VCaP (cell line): ENCODE results near the gene MAGI1.

Source experiments
- H3K27ac ChIP-seq: fragments of 450-650 bp; 2 replicates; pipeline ENCODE4 v1.5.1; 2017
- TF ChIP-seq, protein P1 (sequence below): fragments of 450-650 bp; conservative IDR thresholded peaks from 2 replicates; pipeline ENCODE4 v1.5.1; 2017; ENCODE audit warnings: mild to moderate bottlenecking, moderate library complexity

Gene MAGI1

DNA sequence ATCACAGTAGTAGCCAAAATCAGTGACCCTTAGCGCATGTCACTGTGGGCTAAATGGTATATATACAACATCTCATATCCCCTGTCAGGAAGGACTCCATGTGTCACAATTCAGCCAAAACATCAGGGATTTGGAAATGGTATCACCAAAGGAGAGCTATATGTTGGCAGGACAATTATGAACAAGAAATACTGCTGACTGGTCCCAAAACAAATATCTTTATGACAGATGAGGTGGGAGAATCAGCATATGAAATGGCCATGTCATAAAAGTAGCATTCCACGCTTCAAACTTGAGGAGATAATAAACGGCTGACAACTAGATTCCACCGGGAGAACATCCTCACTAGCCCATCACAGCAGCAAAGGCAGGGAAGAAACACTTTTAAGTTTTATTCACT, 158.4 kb downstream of the MAGI1 start:
- TF ChIP-seq, protein P1, sequence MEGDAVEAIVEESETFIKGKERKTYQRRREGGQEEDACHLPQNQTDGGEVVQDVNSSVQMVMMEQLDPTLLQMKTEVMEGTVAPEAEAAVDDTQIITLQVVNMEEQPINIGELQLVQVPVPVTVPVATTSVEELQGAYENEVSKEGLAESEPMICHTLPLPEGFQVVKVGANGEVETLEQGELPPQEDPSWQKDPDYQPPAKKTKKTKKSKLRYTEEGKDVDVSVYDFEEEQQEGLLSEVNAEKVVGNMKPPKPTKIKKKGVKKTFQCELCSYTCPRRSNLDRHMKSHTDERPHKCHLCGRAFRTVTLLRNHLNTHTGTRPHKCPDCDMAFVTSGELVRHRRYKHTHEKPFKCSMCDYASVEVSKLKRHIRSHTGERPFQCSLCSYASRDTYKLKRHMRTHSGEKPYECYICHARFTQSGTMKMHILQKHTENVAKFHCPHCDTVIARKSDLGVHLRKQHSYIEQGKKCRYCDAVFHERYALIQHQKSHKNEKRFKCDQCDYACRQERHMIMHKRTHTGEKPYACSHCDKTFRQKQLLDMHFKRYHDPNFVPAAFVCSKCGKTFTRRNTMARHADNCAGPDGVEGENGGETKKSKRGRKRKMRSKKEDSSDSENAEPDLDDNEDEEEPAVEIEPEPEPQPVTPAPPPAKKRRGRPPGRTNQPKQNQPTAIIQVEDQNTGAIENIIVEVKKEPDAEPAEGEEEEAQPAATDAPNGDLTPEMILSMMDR, result no peak
- H3K27ac ChIP-seq, result no peak overlapping the region

DNA sequence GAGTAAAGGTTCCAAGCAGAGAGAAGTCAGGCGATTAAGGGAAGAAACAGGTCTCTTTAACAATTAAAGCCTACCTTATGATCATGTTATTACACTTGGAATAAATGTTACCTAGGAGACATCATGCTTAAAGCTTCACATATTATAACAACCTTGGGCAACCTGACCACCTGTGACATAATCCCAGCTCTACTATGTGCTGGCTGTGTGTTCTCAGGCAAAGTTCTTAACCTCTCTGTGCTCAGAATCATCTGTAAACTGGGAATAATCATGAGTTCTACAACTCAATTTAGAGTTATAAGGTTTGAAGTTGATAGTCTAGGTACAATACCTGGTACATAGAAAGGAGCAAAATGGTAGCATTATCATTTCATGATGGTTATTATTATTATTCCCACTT, 159.3 kb downstream of the MAGI1 start:
- H3K27ac ChIP-seq, result no peak overlapping the region
- TF ChIP-seq, protein P1, result no peak

DNA sequence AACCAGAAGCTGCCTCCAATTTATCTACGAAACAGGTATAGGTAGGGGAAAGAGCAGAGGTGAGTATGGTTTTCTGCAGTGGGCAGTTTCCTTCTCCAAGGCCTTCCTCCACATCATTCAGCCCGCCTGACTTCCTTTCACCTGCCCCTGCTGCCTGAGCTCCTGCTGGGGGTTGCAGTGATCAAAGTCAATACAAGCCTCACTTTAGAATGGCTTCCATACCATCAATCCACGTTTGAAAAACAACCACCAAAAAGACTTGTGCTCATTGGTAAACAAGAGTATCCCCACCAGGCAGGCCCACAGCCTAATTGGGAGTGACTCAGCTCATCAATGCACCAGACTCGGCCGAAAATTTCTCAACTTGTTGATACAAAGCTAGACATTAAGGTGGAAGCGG, 159.9 kb downstream of the MAGI1 start:
- no peak overlapping the region for H3K27ac ChIP-seq
- TF ChIP-seq, protein P1, result no peak

DNA sequence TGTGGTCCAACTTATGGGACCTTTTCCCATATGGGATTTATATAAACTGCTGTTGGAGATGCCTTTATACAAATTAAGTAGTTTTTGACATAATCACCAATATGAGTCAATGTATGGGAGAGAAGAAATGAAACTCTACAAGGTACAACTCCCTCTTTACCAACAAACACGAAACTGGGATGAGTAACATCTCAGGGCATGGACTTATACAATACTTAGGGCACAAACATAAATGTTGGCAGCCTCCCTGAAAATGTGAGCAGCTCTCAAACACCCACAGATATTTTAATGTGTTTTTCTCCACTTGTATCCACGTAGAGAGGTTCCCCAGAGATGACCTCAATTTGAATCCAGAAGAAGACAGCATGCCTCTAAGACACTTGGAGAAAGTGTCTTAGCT, 161.6 kb downstream of the MAGI1 start:
- TF ChIP-seq, protein P1, result no peak

GRCh38 chr3:65876028-65876420, 162.7 kb downstream of the MAGI1 start:
- peak overlapping the region; percentile 33 for H3K27ac ChIP-seq
- TF ChIP-seq, protein P1, result no peak

More for the DNA sequence above, 161.6 kb downstream of the MAGI1 start:
- no peak overlapping the region for H3K27ac ChIP-seq

- H3K27ac ChIP-seq, result peak overlapping the region; percentile 33
- TF ChIP-seq, protein P1, result no peak
These were observed 163.2 kb downstream of the MAGI1 start for GRCh38 chr3:65875393-65876027.

- TF ChIP-seq, protein P1, result no peak
These were observed 164.8 kb downstream of the MAGI1 start for GRCh38 chr3:65873869-65874268.

More at GRCh38 chr3:65873869-65874268, 164.8 kb downstream of the MAGI1 start:
- no peak overlapping the region for H3K27ac ChIP-seq
